ENCODE measurements around the gene RABGAP1L. TPM values are rescaled to one million over a fixed set of nuclear protein-coding genes. Genes with fewer than 3 reads are reported as not detected.
"Not testable (repeated sequence)": the region's sequence is repeated elsewhere in the genome, so short reads cannot be mapped to it uniquely, and the experiment has no call there.

The RABGAP1L gene
- total RNA-seq, 1 donor from 2014 or later, result 87.4 TPM

- no peak for DNase-seq (ENCODE audit: low spot score)
These were observed 544.0 kb downstream of the RABGAP1L start for GRCh38 chr1:174703309-174703708.

DNA sequence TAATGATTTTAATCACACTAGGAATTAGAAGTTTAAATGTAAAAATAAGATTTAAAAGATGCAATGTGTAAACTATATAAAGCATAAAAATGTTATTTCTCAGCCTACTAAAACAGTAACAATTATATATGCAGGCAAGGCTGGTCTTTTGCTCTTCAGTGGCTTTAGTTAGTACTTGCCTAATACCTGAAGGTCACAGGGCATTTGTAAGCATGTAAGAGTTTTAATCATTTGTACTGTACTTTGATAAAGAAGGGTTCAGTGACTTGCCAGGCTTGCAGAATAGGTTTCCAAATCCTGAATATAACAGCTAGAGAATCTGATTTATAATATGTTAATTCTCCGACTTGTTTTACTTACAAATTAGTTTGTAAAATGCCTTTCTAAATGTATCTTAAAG, 545.0 kb downstream of the RABGAP1L start:
- no peak for DNase-seq (ENCODE audit: low spot score)

DNA sequence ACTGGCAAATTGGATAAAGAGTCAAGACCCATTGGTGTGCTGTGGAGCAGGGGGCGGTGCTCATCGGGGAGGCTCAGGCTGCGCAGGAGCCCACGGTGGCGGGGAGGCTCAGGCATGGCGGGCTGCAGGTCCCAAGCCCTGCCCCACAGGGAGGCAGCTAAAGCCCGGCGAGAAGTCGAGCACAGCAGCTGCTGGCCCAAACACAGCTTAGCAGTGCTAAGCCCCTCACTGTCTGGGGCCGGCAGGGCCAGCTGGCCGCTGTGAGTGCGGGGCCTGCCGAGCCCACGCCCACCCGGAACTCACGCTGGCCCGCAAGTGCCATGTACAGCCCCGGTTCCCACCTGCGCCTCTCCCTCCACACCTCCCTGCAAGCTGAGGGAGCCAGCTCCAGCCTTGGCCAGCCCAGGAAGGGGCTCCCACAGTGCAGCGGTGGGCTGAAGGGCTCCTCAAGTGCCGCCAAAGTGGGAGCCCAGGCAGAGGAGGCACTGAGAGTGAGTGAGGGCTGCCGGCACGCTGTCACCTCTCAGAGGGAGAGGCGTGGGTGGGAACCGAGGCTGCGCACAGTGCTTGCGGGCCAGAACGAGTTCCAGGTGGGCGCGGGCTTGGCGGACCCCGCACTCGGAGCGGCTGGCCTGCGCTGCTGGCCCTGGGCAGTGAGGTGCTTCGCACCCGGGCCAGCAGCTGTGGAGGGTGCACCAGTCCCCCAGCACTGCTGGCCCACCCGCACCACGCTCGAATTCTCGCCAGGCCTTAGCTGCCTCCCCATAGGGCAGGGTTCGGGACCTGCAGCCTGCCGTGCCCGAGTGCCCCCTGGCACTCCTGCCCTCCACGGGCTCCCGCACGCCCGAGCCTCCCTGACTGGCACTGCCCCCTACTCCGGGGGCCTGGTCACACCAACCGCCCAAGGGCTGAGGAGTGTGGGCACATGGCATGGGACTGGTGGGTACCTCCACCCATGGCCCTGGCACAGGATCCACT, 551.8 kb downstream of the RABGAP1L start:
- DNase-seq (ENCODE audit: low spot score), result no peak

- DNase-seq (ENCODE audit: low spot score), result not testable (repeated sequence)
These were observed 552.5 kb downstream of the RABGAP1L start for GRCh38 chr1:174711848-174712247.

DNA sequence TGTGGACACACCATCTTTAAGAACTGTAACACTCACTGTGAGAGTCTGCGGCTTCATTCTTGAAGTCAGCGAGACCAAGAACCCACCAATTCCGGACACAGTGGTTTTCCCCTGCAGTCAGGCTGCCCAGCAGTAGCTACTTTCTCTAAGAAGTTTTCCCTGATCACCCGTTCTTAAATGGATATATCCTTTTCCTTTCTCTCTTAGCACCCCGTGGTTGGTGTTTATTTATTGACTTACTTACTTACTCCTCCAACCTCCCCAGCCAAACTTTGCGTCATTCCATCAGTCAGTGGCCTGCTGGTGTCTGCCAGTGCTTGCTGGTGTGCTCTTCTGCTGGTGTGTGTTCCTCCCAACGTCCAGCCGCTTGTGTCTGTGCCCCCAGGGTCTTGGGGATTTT, 553.2 kb downstream of the RABGAP1L start:
- no peak for DNase-seq (ENCODE audit: low spot score)

GRCh38 chr1:174713796-174714195, 554.5 kb downstream of the RABGAP1L start:
- no peak for DNase-seq (ENCODE audit: low spot score)

GRCh38 chr1:174719194-174719593, 559.9 kb downstream of the RABGAP1L start:
- DNase-seq (ENCODE audit: low spot score), result no peak

- no peak for DNase-seq (ENCODE audit: low spot score)
These were observed 561.3 kb downstream of the RABGAP1L start for GRCh38 chr1:174720618-174721017.

GRCh38 chr1:174721246-174721645, 561.9 kb downstream of the RABGAP1L start:
- no peak for DNase-seq (ENCODE audit: low spot score)

- DNase-seq (ENCODE audit: low spot score), result no peak
These were observed 564.5 kb downstream of the RABGAP1L start for GRCh38 chr1:174723816-174724215.

- no peak for DNase-seq (ENCODE audit: low spot score)
These were observed 564.9 kb downstream of the RABGAP1L start for GRCh38 chr1:174724219-174724618.

DNA sequence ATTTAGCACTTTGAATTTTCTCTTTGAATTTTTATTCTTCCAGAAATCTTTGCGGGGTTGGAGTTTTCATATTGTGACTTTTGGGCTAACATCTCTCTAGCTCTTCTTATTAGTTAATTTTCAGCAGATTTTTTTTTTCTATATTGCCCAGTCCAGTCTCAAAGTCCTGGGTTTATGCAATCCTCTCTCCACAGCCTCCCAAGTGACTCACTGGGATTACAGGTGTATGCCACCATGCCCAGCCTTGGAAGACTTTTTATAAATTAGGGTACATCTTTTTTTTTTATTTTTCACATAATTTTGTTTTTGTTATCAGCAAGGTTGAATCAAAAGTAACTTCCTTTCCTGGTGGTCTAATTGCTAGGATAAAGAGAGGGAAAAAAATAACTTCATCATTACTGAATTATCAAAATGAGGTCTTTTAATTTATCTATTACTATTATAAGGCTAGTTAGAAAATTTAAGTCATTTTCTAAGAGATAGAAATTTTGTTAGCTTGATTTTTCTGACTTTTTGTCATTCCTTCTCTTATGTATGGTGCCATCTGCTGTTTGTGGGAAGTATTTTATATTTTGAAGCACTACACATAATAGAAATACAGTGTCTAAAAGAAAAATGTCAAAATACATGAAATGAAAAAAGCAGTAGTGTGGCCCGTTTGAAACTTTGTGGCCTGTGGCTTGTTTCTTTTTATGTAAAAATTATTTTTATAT, 567.0 kb downstream of the RABGAP1L start:
- no peak for DNase-seq (ENCODE audit: low spot score)

GRCh38 chr1:174726880-174727585, 567.7 kb downstream of the RABGAP1L start:
- DNase-seq (ENCODE audit: low spot score), result no peak

GRCh38 chr1:174734270-174734669, 575.0 kb downstream of the RABGAP1L start:
- DNase-seq (ENCODE audit: low spot score), result no peak

GRCh38 chr1:174736831-174737230, 577.5 kb downstream of the RABGAP1L start:
- DNase-seq (ENCODE audit: low spot score), result no peak

- no peak for DNase-seq (ENCODE audit: low spot score)
These were observed 581.1 kb downstream of the RABGAP1L start for GRCh38 chr1:174740249-174740968.

- DNase-seq (ENCODE audit: low spot score), result no peak
These were observed 583.7 kb downstream of the RABGAP1L start for GRCh38 chr1:174742805-174743653.

GRCh38 chr1:174743654-174744561, 584.6 kb downstream of the RABGAP1L start:
- DNase-seq (ENCODE audit: low spot score), result no peak

DNA sequence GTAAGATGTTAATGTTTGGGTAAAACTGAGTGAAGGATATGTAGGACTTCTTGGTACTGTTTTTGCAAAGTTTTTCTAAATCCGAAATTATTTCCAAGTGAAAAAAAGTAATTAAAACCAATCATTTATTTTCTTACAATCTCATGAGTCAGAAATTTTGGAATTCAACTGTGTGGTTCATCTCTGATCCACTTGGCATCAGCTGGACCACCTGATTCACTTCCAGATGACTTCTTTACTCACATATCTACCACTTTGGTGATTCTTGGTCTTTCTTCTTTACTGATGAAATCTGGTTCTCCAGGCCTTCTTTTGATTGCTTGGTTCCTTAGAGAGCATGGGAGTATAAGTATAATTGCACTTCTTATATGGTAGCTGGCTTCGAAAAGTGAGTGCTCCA, 585.6 kb downstream of the RABGAP1L start:
- no peak for DNase-seq (ENCODE audit: low spot score)
